HCT116 (cell line): Measurements from ENCODE around the gene PSORS1C2.

Experiments
- CEBPB ChIP-seq: IDR thresholded peaks from 2 replicates; pipeline ENCODE4 v1.6.1; 2012; ENCODE audit warnings: low read depth
- POLR2A ChIP-seq: IDR thresholded peaks from 2 replicates; pipeline ENCODE4 v1.7.0; 2011; ENCODE audit warnings: borderline replicate concordance; ENCODE audit not compliant: insufficient read depth, insufficient read length; ENCODE audit errors: extremely low read depth
- SP1 ChIP-seq: IDR thresholded peaks from 2 replicates; pipeline ENCODE4 v1.6.1; 2012; ENCODE audit warnings: low read depth
- TF ChIP-seq, protein P1 (sequence below): IDR thresholded peaks from 2 replicates; pipeline ENCODE4 v1.6.1; 2012; ENCODE audit warnings: low read depth

DNA sequence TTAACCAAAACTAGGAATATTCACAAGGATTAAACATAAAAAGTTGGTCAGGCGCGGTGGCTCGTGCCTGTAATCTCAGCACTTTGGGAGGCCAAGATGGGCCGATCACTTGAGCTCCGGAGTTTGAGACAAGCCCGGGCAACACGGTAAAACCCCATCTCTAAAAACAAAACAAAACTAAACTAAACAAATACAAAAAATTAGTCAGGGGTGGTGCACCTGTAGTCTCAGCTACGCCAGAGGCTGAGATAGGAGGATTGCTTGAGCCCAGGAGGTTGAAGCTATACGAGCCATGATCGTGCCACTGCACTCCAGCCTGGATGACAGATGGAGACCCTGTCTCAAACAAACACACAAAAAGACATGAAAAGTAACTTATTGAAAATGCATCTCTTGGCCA lies 3.2 kb downstream of the PSORS1C2 start:
- TF ChIP-seq, protein P1, sequence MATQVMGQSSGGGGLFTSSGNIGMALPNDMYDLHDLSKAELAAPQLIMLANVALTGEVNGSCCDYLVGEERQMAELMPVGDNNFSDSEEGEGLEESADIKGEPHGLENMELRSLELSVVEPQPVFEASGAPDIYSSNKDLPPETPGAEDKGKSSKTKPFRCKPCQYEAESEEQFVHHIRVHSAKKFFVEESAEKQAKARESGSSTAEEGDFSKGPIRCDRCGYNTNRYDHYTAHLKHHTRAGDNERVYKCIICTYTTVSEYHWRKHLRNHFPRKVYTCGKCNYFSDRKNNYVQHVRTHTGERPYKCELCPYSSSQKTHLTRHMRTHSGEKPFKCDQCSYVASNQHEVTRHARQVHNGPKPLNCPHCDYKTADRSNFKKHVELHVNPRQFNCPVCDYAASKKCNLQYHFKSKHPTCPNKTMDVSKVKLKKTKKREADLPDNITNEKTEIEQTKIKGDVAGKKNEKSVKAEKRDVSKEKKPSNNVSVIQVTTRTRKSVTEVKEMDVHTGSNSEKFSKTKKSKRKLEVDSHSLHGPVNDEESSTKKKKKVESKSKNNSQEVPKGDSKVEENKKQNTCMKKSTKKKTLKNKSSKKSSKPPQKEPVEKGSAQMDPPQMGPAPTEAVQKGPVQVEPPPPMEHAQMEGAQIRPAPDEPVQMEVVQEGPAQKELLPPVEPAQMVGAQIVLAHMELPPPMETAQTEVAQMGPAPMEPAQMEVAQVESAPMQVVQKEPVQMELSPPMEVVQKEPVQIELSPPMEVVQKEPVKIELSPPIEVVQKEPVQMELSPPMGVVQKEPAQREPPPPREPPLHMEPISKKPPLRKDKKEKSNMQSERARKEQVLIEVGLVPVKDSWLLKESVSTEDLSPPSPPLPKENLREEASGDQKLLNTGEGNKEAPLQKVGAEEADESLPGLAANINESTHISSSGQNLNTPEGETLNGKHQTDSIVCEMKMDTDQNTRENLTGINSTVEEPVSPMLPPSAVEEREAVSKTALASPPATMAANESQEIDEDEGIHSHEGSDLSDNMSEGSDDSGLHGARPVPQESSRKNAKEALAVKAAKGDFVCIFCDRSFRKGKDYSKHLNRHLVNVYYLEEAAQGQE, result no peak
- TF ChIP-seq POLR2A, result no peak
- TF ChIP-seq CEBPB, result no peak
- TF ChIP-seq SP1, result no peak
